Activated CD8-positive, alpha-beta T cell treated with anti-CD3 and anti-CD28 coated beads, Interleukin-2, amount 10 ng/mL, durations not matched to agents 7 days and 5 days (primary cell): ENCODE data around the gene TUBGCP3. TPM values are rescaled to one million over a fixed set of nuclear protein-coding genes. Genes with fewer than 3 reads are reported as not detected.

Experiments
- total RNA-seq, 2 experiments: library from RNA; stranded (reverse); gene quantifications; one replicate each; pipeline ENCODE4 v1.2.3, GENCODE V29; 2021

Gene TUBGCP3
- total RNA-seq, 2 experiments from 2014 or later, result 57.4 to 66.5 TPM

Other genes with a start within 250 kb of the TUBGCP3 start
- gene SPACA7, start 211.8 kb downstream of the TUBGCP3 start, total RNA-seq, result not detected
- gene ATP11A, start 101.9 kb upstream of the TUBGCP3 start, total RNA-seq, result 10 to 100 TPM; 35.6 to 38.3 TPM